ENCODE measurements around the gene FST. TPM values are rescaled to one million over a fixed set of nuclear protein-coding genes. Genes with fewer than 3 reads are reported as not detected.

The FST gene
- total and polyA plus RNA-seq, 2 of the 13 experiments (the other 11 are each of a cell fraction or from before 2014, with no cell fraction given), result 38.6 to 136 TPM

DNA sequence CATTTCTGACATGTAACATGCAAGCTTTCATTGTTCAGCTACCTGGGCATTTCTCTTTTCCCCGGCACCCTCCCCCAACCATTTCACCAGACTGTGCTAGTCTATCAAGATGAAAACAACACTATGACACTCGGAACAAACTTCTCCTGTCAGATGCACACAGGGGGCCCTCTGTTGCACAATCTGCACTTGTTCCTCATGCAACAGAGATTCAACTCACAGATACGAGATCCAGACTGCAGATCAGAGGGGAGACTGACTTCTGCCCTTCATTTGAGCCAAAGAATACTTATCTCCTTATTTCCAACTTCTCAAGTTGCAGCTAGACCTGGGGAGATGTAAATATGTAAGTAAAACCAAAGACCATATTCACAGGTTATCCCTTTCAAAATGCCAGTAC, 15.7 kb upstream of the FST start (continued):
- TF ChIP-seq MLXIP (CRISPR knock-in tag; IDR thresholded peaks at IDR 0.05; ENCODE audit: borderline replicate concordance), result no peak
- TF ChIP-seq MXI1 (IDR thresholded peaks at IDR 0.05; ENCODE audit: borderline replicate concordance, low read depth, low read length), result no peak
- TF ChIP-seq NCOR1 (IDR thresholded peaks at IDR 0.05; ENCODE audit: borderline replicate concordance, low read length), result no peak
- TF ChIP-seq NRL (CRISPR knock-in tag; IDR thresholded peaks at IDR 0.05; ENCODE audit: borderline replicate concordance), result no peak
- TF ChIP-seq PHF21A (CRISPR knock-in tag; IDR thresholded peaks at IDR 0.05), result no peak
- TF ChIP-seq ZNF761 (CRISPR knock-in tag; conservative IDR thresholded peaks at IDR 0.05), result no peak
- TF ChIP-seq SNAPC4 (CRISPR knock-in tag; IDR thresholded peaks at IDR 0.05), result no peak
- TF ChIP-seq PRDM15 (CRISPR knock-in tag; IDR thresholded peaks at IDR 0.05), result no peak
- TF ChIP-seq KLF16 (CRISPR knock-in tag; IDR thresholded peaks at IDR 0.05), result 0 out of 4 replicates have a peak, but pooled peaks of 1 of the 2 experiments have one; percentile 35
- TF ChIP-seq, protein P1, sequence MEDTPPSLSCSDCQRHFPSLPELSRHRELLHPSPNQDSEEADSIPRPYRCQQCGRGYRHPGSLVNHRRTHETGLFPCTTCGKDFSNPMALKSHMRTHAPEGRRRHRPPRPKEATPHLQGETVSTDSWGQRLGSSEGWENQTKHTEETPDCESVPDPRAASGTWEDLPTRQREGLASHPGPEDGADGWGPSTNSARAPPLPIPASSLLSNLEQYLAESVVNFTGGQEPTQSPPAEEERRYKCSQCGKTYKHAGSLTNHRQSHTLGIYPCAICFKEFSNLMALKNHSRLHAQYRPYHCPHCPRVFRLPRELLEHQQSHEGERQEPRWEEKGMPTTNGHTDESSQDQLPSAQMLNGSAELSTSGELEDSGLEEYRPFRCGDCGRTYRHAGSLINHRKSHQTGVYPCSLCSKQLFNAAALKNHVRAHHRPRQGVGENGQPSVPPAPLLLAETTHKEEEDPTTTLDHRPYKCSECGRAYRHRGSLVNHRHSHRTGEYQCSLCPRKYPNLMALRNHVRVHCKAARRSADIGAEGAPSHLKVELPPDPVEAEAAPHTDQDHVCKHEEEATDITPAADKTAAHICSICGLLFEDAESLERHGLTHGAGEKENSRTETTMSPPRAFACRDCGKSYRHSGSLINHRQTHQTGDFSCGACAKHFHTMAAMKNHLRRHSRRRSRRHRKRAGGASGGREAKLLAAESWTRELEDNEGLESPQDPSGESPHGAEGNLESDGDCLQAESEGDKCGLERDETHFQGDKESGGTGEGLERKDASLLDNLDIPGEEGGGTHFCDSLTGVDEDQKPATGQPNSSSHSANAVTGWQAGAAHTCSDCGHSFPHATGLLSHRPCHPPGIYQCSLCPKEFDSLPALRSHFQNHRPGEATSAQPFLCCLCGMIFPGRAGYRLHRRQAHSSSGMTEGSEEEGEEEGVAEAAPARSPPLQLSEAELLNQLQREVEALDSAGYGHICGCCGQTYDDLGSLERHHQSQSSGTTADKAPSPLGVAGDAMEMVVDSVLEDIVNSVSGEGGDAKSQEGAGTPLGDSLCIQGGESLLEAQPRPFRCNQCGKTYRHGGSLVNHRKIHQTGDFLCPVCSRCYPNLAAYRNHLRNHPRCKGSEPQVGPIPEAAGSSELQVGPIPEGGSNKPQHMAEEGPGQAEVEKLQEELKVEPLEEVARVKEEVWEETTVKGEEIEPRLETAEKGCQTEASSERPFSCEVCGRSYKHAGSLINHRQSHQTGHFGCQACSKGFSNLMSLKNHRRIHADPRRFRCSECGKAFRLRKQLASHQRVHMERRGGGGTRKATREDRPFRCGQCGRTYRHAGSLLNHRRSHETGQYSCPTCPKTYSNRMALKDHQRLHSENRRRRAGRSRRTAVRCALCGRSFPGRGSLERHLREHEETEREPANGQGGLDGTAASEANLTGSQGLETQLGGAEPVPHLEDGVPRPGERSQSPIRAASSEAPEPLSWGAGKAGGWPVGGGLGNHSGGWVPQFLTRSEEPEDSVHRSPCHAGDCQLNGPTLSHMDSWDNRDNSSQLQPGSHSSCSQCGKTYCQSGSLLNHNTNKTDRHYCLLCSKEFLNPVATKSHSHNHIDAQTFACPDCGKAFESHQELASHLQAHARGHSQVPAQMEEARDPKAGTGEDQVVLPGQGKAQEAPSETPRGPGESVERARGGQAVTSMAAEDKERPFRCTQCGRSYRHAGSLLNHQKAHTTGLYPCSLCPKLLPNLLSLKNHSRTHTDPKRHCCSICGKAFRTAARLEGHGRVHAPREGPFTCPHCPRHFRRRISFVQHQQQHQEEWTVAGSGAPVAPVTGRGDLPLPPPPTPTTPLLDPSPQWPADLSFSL (CRISPR knock-in tag; IDR thresholded peaks at IDR 0.05), result peak; percentile 62; the same call in 1 of the 2 replicates

Measured in HepG2 (cell line).